ENCODE results near the gene KLHL2. TPM values are rescaled to one million over a fixed set of nuclear protein-coding genes. Genes with fewer than 3 reads are reported as not detected.

Gene KLHL2
- total and polyA plus RNA-seq, 2 experiments from 2014 or later: 7.1 to 14.8 TPM

DNA sequence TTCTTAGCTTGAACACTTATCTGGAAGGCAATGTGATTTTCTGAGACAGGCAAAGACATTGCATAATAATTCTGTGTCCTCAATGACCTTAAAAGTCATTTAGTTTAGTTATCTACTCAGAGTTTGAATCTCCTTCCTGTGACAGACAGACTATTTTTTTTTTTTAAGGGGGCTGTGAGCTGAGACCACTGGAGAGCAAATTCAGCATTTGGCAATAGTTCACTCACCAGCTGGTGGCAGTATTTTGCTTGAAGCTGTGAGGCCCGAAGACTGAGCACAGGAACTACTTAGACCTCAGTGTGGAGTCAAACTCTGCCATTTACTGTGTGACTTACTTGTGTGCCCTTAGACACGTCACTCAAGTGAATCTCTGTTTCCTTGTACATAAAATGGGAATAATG, 148.5 kb downstream of the KLHL2 start:
- Histone ChIP-seq H3K36me3 (ENCODE audit: insufficient read depth) (no peaks in the 10 kb centered on the region), H3K79me2 (replicated peaks; ENCODE audit: insufficient read depth) (no peaks in the 10 kb centered on the region), H3K4me2 (no peak overlapping the region), H3K27me3 (ENCODE audit: insufficient read depth) (no peaks in the 10 kb centered on the region), H3K9me2 (ENCODE audit: insufficient read depth) (no peaks in the 10 kb centered on the region), H3K4me3 (no peak overlapping the region), H3K4me1 (ENCODE audit: insufficient read depth) (no peaks in the 10 kb centered on the region), H4K20me1 (replicated peaks; ENCODE audit: insufficient read depth) (no peaks in the 10 kb centered on the region), H3K27ac (ENCODE audit: low read depth) (no peak overlapping the region), H3F3A (replicated peaks; ENCODE audit: low read depth) (no peaks in the 10 kb centered on the region), H2AFZ (no peak overlapping the region)
- ATAC-seq (peak; percentile 92), DNase-seq (ENCODE audit: low spot score) (peak; percentile 82)
- Mint-ChIP-seq H3K36me3 (ENCODE audit: low read depth) (peaks cover 5% of the 10 kb centered on the region; the same call in 1 of the 3 replicates), H3K4me1 (no peaks in the 10 kb centered on the region), H3K27ac (no peak overlapping the region), H3K4me3 (no peak overlapping the region), H3K27me3 (ENCODE audit: insufficient read depth, low read depth, poor library complexity) (peaks cover 4% of the 10 kb centered on the region), H3K9me3 (peaks cover 22% of the 10 kb centered on the region)
- TF ChIP-seq ZNF331 (CRISPR knock-in tag; IDR thresholded peaks at IDR 0.05; ENCODE audit: low read depth): no peak
- no peak for TF ChIP-seq REST (IDR thresholded peaks at IDR 0.05; ENCODE audit: unreplicated experiment)
- peak; percentile 71 to 85 for TF ChIP-seq CTCF (conservative IDR thresholded peaks at IDR 0.05; ENCODE audit: low read depth in 2 of 2)

DNA sequence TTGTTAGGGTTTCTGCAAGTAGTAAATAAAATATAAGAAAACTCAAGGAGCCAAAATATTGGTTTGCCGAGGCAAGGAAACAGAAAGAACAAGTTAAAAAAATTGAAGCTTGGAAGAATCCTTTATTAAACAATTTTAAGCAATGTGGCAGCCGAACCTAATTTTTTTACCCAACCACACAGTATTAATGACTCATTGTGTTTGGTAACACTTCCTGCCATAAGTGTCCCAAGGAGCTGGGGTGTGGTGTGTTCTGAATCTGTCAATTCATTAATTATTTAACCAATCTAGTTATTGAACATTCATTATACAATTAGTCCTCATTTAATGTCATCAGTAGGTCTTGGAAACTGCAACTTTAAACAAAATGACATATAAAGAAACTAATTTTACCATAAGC, 152.1 kb downstream of the KLHL2 start:
- Histone ChIP-seq H3F3A (replicated peaks; ENCODE audit: low read depth) (no peaks in the 10 kb centered on the region), H4K20me1 (replicated peaks; ENCODE audit: insufficient read depth) (no peaks in the 10 kb centered on the region), H3K36me3 (ENCODE audit: insufficient read depth) (no peaks in the 10 kb centered on the region), H3K27me3 (ENCODE audit: insufficient read depth) (no peaks in the 10 kb centered on the region), H3K4me1 (ENCODE audit: insufficient read depth) (no peaks in the 10 kb centered on the region), H3K79me2 (replicated peaks; ENCODE audit: insufficient read depth) (no peaks in the 10 kb centered on the region), H3K9me2 (ENCODE audit: insufficient read depth) (no peaks in the 10 kb centered on the region), H2AFZ (no peak overlapping the region), H3K4me3 (no peak overlapping the region), H3K27ac (ENCODE audit: low read depth) (no peak overlapping the region), H3K4me2 (no peak overlapping the region)
- H3K9me3 Mint-ChIP-seq: peaks cover 2% of the 10 kb centered on the region; the same call in 1 of the 3 replicates
- DNase-seq (ENCODE audit: low spot score) (no peak), ATAC-seq (no peak)
- H3K27me3 Mint-ChIP-seq (ENCODE audit: insufficient read depth, low read depth, poor library complexity): no peaks in the 10 kb centered on the region
- H3K27ac Mint-ChIP-seq: no peak overlapping the region
- H3K36me3 Mint-ChIP-seq (ENCODE audit: low read depth): no peaks in the 10 kb centered on the region
- no peak overlapping the region for H3K4me3 Mint-ChIP-seq
- no peaks in the 10 kb centered on the region for H3K4me1 Mint-ChIP-seq
- no peak for TF ChIP-seq ZNF114 (CRISPR knock-in tag; IDR thresholded peaks at IDR 0.05)
- no peak for TF ChIP-seq JUNB (IDR thresholded peaks at IDR 0.05; ENCODE audit: unreplicated experiment)
- TF ChIP-seq ZNF462 (CRISPR knock-in tag; IDR thresholded peaks at IDR 0.05): no peak
- TF ChIP-seq STAT1 (IDR thresholded peaks at IDR 0.05; ENCODE audit: unreplicated experiment): no peak

Measured in GM23338 (cell line).